ENCODE data around the gene NUP205.
"Not testable (repeated sequence)": the region's sequence is repeated elsewhere in the genome, so short reads cannot be mapped to it uniquely, and the experiment has no call there.

Gene NUP205

DNA sequence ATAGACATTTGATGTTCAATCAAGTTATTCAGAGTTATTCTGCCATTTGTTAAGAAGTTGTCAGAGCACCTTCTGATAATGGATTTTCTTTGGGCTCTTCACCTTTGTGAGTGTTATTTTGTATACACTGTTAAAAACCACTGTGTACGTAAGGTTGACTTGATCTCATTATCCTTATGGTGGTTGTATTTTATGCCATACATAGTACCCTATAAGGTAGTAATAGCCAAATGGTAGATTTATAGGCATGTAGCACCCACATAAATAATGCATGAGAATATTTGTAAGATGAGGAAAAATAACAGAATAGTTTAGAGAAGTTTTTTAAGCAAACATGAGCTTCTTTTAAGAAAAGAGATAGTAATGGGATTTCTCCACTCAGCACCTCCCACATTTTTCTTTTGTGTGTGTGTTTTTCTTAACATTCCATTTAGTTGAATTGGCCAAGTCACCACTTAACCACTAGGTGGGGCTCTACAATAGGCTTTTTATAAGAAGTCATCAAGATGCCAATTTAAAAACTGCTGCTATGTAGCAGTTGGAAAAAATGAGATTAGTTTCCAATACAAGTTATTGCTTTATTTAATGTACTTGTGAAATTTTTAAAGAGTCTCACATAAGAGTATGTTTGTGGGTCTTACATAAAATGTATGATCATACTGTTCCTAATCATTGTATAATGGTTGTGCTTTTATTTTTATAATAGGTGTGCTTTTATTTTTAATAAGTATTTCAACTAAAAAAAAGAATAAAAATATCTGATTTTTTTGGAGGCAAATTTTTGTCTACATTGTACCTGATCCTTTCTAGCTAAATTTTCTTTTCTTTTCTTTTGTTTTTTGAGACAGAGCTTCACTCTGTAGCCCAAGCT is 63.5 kb downstream of the NUP205 start:
- DNase-seq = no peak

DNA sequence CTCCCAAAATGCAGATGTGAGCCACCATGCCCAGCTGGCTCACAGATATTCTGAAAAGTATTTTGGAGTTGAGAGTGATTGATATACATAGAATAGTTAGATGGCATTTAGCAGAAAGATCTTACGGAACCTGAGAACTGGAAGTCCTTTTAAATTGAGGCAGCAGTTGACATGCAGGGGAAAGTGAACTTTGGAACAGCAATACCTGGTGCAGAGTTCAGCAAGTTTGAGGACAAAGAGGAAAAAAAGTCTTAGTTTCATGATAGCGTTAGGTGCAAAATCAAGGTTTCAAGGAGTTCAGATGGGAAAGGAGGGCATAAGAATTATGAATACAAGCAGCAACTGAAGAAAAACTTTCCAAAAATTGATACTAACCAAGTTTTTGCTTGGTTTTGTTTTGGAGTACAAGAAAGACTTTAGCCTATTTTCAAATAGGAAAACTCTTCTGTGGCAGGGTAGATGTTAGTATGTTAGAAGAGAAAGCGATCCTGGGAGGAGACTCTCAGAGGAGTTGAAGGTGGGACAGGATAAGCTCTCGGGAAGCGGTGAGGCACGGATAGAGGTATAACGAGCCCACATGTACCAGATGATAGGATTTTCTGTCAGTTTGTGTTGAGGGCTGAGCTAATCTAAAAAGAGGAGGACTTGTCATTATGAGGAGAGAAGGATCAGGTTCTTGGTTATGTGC is 76.6 kb downstream of the NUP205 start:
- no peak for DNase-seq

DNA sequence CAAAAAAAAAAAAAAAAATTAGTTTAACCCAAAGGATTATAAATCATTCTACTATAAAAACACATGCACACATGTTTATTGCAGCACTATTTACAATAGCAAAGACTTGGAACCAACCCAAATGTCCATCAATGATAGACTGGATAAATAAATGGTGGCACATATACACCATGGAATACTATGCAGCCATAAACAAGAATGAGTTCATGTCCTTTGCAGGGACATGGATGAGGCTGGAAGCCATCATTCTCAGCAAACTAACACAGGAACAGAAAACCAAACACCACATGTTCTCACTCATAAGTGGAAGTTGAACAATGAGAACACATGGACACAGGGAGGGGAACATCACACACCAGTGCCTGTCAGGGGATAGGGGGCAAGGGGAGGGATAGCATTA is 82.0 kb downstream of the NUP205 start:
- DNase-seq = not testable (repeated sequence)

DNA sequence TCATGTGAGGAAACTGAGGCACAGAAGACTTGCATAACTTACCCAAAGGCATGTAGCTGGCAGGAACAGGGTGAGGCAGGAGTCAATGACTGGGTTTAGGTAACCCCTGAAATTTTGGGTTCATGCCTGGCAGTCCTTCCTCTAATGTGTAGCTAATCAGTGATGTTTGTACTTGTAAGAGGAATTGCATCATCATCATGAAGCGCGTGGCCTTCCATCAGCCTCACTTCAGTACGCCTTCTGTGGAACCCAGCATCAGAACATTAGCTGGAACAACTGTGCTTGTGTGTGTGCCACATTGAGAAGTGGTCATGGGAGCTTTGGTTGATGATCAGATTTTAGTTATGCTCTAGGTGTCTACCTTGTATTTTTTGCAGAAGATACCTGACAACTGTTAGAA is 86.4 kb downstream of the NUP205 start:
- DNase-seq = no peak

DNA sequence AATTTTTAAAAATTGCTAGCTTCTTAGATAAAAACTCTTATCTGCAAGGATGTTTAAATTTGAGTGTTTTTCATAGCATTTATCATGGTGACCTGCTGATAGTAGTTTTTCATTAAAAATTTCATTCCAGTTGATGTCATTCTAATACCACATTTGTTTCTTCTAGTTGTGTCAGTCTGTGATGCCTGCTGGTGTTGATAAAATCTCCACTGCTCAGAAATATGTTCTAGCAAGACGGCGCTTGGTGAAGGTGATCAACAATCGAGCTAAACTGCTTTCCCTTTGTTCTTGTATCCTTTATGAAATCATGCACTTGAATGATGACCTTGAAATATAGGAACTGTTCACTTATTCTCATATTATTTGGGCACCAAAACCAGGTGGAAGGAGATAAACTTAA is 87.0 kb downstream of the NUP205 start:
- no peak for DNase-seq

DNA sequence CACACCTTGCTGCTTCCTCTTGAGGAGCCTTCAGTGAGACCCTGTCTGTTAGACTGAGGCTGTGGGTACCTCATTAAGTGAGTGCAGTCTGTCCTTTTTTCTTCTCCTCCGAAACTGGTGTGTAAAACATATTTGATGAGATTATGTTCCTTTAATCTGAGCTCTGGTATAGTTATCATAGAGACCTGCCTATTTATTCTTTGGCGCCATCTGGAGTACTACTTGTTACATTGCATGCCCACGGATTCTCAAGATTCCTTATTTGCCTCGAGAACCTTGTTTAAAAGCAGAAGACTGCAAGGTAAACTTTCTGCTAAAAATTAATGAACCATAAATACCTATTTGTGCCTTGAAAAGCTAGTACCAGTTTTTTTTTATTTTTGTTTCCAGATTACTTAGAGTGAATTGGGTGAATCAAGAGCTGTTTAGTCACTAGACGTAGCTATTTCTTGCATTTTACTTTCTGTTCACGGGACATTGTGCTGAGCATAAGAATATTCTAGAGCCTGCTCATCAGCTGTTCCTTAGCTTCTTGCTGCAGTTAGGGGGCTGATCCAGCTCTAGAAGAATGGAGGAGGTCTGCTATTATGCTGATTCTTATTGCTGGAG is 87.7 kb downstream of the NUP205 start:
- no peak for DNase-seq

DNA sequence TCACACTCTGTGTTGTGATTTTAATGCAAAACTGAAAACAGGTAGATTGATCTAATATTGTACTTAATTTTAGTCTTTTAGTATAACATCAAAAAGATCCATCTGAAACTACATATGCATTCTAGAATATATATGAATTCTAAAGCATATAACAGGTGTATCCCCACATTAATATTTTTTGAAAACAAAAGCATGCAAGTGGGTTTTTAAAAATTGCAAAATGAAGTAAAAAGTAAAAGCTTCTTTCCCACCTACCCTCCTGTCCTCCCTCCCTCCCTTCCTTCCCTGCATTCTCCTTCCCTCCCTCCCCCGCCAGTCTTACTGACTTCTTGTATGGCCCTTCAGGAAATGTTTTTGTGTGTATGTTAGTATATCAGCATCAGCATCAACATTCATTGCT is 90.0 kb downstream of the NUP205 start:
- DNase-seq = no peak

DNA sequence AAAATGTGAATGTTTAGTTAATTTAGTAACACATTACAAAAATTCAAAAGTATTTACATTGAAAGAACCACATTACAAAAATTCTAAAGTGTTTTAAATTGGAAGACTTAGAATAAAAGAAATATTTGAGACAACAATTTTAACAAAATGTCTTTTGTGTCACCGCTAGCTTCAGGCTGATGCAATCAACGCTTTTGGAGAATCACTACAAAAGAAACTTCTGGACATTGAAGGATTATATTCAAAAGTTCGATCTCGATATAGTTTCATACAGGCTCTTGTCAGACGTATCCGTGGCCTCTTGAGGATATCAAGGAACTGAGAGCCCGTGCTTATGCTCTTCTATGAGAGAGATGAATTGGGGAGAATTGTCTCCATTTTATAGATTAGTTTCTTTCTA is 90.5 kb downstream of the NUP205 start:
- DNase-seq = no peak

DNA sequence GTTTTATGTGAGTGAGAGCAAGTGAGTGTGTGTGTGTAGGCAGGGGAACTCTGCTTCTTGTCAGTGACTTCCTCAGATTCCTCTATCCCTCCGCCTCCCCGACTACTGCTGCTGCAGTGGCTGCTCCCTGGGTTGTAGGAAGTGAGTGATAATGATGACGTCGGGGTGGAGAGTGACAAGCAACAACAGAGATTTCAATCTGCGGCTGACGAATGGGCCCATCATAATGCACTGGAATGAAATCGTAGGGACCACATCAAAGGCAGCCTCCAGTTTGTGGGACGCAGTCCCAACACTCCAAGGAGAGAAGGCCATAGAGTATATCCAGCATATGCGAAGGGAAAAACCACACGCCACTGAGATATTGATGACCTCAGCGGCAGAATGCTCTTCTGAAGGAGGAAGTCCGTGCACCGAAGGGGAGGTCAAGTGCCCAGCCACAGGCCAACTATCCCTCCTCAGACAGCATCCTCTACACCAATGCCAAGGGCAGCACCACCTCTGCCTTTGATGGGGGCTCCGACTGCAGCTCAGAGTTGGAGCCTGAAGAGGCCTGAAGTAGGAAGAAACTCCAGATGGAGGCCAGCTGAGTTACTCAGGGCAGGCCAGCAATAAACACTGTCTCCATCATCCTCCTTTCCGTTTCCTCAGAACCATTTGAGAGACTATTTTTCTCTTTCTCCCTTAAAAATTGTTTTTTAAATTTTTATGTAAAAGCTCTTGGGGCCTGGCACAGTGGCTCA is 93.3 kb downstream of the NUP205 start:
- DNase-seq = no peak

DNA sequence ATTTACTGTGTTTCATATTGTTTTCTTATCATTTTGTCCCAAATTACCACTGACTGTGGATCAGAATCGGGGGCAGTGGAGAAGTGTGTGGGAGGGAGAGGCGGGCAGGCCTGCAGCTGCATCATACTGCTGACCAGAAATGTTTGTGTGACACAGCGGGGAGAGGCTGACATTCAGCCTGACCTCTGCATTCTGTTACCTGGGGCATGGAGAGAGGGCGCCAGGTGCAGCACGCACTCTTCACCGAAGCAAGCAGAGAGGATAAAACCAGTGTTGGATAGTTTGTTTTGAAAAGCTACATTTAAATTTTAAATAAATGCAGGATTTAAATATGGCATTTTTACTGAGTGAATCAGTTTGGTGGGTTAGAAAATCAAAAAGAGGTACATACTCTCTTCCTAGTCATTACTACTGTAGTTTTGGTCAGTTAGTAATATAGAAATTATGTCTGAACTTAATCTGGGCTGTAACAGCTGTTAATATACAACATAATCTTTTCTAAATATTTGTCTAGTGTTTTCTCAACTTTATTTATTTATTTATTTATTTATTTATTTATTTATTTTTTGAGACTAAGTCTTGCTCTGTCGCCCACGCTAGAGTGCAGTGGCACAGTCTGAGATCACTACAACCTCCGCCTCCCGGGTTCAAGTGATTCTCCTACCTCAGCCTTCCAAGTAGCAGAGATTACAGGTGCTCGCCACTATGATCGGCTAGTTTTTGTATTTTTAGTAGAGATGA is 95.8 kb downstream of the NUP205 start:
- DNase-seq = no peak

DNA sequence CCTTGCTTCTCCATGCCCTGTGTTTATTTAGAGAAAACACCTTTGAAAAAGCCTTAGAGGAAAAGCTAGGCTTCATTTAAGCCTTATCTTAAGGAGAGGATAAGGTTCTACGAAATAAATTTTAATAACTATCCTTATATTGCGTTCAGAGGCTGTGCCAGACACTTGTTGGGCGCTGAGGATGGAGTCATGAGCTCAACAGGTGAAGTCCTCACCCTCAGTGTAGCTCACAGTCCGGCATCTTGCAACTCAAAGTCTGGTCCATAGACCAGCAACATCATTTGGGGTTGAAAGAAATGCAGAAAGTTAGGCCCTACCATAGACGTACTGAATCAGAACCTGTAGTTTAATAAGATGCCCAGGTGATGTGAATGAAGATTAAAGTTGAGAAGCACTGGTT is 100.8 kb downstream of the NUP205 start:
- DNase-seq = no peak

DNA sequence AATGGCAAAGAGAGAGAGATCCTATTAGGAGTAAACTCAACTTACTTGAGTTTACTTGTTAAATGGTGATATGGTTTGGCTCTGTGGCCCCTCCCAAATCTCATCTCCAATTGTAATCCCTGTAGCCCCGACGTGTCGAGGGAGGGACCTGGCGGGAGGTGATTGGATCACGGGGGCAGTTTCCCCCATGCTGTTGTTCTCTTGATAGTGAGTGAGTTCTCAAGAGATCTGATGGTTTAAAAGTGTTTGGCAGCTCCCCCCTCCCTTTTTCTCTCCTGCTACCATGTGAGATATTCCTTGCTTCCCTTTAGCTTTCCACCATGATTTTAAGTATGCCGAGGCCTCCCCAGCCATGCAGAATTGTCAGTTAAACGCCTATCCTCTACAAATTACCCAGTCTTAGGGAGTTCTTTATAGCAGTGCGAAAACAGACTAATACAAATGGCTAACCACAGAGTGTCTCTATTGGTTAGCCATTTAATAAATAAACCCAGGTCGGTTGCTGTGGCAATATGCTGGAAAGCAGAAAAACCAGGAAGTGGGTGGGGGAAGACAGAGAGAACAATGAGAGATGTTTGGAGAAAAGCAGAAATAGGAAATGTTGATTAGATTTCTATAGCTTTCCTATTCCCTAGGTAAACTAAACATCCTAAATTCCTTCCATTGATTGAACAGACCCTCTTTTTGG is 101.6 kb downstream of the NUP205 start:
- no peak for DNase-seq

DNA sequence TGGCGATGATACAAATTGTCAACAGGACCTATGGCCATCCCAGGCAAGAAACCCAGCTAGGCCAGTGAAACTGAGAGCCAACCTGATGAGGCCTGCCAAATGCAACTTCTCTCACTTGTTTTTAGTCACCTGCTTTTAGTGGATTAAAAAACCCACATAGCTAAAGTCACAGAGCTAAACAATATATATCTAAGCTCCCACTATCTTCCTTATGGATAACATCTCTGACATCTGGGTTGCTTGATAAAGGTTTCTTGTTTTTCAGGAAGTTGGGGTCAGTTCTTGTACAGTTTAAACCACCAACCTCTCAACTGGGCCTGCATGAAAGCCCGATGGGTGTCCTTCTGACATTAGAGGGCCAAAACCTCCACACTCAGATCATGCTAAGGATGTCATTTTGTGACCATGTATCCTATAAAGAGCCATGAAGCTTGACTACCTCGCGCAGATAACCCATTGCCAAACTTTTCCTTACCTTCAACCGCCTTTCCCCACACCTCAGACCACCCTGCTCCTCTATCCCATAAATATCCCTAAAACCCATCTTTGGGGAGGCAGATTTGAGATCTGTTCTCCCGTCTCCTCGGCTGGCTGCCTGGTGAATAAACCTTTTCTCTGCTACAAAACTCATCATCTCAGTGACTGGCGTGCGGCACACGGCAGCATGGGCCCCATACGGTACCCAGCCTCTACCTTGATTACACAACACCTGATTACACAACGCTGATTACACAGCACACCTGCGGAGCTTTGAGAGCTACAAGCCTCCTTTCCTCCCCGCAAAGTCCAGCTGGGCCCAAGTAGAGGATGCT is 103.8 kb downstream of the NUP205 start:
- DNase-seq = no peak

DNA sequence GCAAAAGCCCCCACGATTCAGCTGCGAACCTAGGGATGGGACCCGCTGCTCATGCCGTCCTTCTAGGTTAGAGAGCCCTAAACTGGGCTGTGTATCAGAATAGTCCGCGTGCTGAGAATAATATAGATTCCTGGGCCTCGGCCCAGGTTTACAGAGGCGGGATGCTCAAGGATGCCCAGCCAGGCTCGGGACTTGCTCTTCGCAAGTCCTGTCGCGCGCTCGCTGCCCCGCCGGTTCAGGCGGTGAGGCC is 104.3 kb downstream of the NUP205 start:
- DNase-seq = no peak

DNA sequence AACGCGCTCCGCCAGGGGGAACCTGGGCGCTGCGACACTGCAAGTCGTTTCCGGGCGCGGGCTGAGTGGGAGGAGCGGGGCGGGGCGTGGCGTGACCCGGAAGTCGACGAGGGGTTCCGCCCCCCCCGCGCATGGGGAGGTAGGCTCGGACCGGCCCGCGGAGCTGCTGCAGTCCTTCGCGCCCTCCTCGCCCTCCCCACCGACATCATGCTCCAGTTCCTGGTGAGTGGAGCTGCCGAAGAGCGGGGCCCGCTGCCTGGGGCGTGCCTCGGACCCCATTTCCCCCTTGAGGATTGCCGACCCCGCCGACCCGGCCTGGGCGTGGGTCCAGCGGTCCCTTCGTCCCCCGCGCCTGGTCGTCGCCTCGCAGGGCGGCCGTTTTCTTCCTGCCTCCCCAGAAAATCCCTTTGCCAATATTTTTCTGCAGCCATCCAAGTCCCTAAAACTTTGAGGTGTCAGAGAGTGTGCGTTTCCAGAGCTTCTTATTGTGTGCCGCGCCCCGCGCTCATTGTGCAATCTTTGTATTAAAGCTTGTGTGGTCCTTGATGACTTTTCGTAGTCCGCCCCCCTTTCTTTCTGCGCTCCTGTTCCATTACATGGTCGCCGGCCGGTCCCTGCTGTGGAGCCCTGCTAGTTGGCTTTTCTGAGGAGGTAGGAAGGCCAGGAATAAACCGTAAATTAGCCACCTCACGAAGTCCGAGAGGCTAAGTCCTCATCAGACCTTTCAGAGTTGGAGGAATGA is 104.8 kb downstream of the NUP205 start, which contains the start of gene STMP1:
Gene STMP1, plus strand, starts transcription at position 142 of the 742 bp plus-strand sequence.
- DNase-seq = peak; percentile 99

DNA sequence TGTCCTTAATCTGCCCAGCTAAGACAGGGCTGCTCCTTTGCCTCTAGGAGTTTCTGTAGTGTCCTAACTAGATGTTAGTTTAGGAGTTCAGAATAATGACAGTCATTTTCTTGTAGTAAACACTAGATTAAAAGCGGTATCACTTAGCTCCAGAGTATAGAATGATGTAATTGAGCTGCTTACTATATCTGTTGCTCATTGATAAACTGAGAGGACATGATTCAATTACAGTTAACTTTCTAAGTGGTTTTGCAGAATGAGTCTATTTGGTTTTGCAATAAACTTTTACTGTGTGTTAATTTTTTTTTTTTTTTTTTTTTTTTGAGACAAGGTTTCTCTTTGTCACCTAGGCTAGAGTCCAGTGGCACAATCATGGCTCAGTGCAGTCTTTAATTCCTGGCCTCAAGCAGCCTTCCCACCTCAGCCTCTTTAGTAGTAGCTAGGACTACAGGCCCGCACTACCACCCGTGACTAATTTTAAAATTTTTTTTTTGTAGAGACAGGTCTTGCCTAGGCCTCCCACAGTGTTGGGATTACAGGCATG is 106.4 kb downstream of the NUP205 start:
- DNase-seq = no peak

DNA sequence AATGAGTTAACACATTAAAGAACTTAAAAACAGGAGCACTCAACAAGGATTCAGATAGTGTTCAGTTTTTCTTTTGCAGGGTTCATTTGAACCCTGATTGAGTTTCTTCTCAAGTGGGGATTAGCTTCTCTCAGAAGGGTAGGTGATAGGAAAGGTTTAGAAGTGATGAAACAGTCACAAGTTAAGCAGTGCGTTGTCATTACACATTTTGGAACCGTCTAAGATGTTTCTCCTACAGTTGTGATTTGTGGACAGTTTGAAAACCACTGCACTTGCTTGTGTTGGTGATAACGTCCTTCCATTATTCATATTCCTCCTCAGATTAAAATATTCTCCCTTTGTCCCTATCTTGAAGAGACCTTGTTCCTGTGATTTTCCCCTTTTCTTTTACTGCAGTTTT is 107.3 kb downstream of the NUP205 start:
- no peak for DNase-seq

DNA sequence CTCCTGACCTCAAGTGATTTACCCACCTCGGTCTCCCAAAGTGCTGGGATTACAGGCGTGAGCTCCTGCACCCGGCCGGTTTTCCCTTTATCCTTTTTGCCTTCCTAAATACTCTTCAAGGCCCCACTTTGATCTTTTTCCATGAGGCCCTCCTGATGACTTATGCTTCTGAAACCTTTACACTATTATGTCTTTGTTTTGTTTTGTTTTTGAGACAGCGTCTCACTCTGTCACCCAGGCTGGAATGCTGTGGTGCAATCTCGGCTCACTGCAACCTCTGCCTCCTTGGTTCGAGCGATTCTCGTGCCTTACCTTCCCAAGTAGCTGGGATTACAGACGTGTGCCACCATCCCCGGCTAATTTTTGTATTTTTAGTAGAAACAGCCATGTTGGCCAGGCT is 108.4 kb downstream of the NUP205 start:
- DNase-seq = no peak

DNA sequence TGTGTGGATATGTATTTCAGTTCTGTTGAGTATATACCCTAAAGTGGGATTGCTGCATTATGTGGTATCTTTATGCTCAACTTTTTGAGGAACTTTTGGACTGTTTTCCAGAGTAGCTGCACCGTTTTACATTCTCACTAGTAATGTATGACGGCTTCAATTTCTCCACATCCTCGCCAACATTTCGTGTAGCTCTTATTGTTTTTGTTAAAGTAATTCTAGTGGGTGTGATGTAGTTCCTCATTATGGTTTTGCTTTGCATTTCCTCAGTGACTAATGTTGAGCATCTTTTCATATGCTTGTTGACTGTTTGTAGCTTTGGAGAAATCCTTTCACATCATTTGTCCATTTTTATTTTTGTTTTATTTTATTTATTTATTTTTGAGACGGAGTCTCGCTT is 109.1 kb downstream of the NUP205 start:
- no peak for DNase-seq

DNA sequence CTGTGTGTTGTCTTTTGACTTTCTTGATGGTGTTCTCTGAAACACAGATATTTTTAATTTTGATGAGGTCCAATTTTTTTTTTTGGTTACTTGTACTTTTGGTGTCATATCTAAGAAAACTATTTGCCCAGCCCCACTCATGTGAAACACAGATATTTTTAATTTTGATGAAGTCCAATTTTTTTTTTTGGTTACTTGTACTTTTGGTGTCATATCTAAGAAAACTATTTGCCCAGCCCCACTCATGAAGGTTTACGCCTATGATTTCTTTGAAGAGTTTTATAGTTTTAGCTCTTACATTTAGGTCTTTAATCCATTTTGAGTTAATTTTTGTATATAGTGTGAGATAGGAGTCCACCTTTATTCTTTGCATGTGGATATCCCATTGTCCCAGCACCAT is 109.9 kb downstream of the NUP205 start:
- DNase-seq = not testable (repeated sequence)

Measured in activated CD8-positive, alpha-beta memory T cell treated with anti-CD3 and anti-CD28 coated beads, Interleukin-2, amount 50 U/mL, for 48 hours (primary cell).